GM18502 (cell line): ENCODE data around the gene AHI1.
A peak's percentile ranks its signal among the peaks of the same experiment; 100 is the strongest.

Source experiments
- ATAC-seq: cut with Tn5 transposase; IDR thresholded peaks from one replicate; pipeline ENCODE4 v1.9.1; 2021; ENCODE audit warnings: mild to moderate bottlenecking; ENCODE audit not compliant: unreplicated experiment, poor library complexity

The AHI1 gene

GRCh38 chr6:135243871-135244796 is 253.4 kb downstream of the AHI1 start:
- no peak for ATAC-seq

GRCh38 chr6:135240711-135241110 is 256.8 kb downstream of the AHI1 start:
- ATAC-seq = no peak

- ATAC-seq = no peak
These were observed 260.8 kb downstream of the AHI1 start for GRCh38 chr6:135236732-135237131.

GRCh38 chr6:135236319-135236718 is 261.2 kb downstream of the AHI1 start:
- ATAC-seq = no peak

- ATAC-seq = no peak
These were observed 261.8 kb downstream of the AHI1 start for GRCh38 chr6:135235716-135236115.

- no peak for ATAC-seq
These were observed 263.1 kb downstream of the AHI1 start for GRCh38 chr6:135234492-135234780.

- peak; percentile 62 for ATAC-seq
These were observed 263.7 kb downstream of the AHI1 start for GRCh38 chr6:135233686-135234491.
